HG03460 (cell line): ENCODE results near the gene SH3BP5.

Experiments used
- ATAC-seq: cut with Tn5 transposase; IDR thresholded peaks from one replicate; pipeline ENCODE4 v1.9.1; 2021; ENCODE audit not compliant: unreplicated experiment

The SH3BP5 gene

DNA sequence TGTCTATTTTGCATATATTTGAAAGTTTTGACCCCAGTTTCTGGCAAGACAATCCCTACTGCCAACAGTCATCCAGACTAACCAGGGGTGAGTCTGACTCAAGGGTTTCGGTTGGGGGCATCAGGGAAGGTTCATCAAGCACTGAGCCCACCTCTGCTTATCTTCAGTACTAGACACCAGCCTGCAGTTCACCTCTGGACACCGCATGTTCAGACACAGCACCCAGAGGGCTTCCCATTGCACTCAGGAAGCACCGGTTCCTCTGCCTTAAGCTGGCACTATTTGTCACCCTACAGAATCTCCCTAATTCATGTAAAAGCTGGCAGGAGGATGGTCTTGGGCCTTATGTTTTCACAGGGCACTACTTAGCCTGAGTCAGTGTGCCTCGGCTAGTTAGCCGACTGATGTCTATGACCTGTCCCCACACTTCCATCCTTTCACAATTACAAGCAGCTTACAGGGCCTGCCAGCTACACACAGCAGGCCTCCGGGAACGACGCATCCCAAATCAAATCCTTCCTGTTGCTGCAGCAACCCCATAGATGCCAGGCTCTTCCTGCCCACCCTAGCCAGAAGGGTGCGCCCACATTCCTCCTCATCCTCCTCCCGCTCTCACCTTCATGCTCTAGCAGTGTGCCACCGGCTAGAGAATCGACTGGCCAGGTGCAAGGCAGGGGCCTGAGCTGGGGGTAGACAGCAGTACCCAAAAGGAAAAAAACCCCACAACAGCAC lies 52.5 kb downstream of the SH3BP5 start:
- no peak for ATAC-seq

DNA sequence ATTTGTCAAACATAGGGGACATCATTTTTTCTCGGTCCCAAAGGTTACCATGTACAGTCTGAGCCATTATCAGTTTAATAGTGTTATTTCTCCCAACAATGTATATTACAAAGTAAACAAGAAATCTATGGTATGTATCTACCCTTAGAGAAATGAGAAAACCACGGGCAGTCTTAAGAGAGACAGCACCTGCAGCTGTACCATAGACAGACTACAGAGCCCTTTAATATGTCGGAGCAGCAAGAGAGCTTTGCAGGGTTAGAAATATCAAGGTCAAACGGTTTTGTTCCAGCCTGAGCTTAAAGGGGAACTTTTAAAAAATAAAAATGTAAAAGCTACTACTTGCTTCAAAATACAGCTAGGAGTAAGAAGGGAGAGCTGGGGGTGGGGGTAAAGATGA lies 53.2 kb downstream of the SH3BP5 start:
- no peak for ATAC-seq

GRCh38 chr3:15277861-15278500 lies 54.4 kb downstream of the SH3BP5 start:
- ATAC-seq: no peak

GRCh38 chr3:15276028-15276724 lies 56.2 kb downstream of the SH3BP5 start:
- ATAC-seq: no peak

GRCh38 chr3:15273227-15273626 lies 59.2 kb downstream of the SH3BP5 start:
- ATAC-seq: no peak

DNA sequence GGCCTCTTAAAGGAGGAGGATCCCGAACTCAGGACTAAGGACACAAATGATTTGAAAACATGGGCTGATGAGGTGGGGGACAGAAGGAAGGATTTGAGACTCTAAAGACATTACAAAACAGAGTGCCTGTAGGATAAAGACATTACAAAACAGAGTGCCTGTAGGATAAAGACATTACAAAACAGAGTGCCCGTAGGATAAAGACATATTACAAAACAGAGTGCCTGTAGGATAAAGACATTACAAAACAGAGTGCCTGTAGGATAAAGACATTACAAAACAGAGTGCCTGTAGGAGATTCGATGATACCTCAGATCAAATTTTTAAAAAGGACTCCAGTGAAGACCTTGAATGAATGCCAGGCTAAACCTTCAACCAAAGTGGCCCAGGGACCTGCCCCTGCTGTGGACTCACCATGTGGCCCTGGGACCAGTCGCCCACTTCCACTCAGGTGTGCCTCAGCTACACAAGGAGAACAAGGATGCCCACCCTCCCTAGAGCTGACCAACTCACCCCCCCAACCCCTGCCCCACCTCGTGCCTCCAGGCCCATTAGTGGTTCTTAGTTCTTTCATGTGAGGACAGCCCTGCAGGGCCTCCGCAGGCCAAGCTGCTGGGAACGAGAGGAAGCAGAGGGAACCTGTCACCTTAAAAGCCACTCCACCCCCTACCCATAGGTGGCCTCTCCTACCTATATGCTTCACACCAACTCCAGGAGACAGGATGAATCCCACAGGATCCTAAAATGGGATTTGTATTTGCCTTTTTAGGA lies 59.8 kb downstream of the SH3BP5 start:
- ATAC-seq: no peak

DNA sequence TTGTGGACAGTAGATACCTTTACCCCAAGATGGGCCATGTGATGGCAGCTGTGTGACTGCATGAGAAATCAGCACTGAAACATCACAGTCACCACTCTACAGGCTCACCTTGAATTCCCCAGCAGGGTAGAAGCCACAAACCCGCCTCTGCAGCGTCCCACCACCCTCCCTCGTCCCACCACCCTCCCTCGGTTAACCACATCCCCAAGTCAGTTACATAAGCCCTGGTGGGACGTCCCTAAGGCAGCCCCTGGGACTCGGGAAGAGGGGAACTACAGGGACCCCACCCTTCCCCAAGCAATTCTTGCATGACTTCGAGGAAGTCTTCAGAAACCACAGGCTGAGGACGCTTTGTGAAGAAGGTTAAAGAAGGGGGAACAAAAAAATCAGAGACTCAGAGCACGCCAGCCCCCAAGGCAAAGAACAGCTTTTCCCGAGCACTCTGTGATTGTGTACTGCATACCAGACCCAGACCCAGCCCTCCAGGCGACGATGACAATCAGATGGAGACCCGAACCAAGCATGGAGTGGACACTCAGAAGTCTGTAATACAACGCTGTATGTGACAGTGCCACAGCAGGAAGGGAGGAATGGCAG lies 60.5 kb downstream of the SH3BP5 start:
- ATAC-seq: peak; percentile 66

GRCh38 chr3:15271030-15271429 lies 61.4 kb downstream of the SH3BP5 start:
- ATAC-seq: no peak

- peak; percentile 52 for ATAC-seq
Measured at GRCh38 chr3:15269091-15269989, 63.0 kb downstream of the SH3BP5 start.

DNA sequence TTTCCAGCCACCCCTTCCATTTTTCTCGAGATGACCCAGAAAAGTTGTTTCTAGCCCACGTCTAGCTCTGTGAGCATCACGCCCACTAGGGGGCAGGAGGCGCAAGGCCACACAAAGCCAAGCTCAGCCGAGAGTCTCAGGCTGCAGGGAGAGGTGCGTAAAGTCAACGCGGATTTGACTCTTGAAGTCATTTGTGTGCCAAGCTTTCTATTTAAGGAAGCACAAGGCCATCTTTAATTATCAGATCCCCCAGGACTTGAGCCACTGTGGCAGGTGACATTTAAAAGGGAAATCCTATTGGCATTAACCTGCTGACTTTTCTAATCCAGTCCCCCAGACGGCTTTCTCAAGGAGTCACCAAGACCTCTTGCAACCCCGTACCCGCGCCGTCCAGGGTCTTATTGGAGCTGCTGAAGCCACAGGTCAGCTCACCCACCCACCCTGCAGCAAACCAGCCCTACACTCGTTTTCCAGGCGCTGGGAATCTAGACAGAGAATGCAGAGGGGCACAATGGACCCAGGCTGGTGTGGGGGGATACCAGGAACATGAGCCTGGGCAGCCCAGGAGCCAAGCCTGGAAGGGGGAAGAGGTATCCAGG lies 64.3 kb downstream of the SH3BP5 start:
- no peak for ATAC-seq

DNA sequence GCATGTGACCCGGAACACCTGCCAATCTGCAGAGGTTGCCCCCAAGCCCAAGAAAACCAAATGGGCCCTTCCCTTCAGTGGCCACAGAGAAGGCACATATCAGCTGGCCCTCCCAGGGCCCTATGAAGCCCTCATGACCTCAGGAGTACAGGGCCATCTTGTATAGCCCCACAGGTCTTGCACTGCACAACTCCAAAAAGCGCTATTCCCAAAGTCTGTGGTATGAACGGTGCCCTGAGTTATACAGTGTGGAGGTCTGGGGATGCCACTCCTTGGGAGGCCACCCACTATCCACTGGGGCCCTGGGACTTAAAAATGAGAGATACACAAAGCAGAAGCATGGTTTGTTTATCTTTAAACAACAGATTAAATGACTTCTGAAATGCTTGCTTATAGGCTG lies 64.9 kb downstream of the SH3BP5 start:
- ATAC-seq: no peak

DNA sequence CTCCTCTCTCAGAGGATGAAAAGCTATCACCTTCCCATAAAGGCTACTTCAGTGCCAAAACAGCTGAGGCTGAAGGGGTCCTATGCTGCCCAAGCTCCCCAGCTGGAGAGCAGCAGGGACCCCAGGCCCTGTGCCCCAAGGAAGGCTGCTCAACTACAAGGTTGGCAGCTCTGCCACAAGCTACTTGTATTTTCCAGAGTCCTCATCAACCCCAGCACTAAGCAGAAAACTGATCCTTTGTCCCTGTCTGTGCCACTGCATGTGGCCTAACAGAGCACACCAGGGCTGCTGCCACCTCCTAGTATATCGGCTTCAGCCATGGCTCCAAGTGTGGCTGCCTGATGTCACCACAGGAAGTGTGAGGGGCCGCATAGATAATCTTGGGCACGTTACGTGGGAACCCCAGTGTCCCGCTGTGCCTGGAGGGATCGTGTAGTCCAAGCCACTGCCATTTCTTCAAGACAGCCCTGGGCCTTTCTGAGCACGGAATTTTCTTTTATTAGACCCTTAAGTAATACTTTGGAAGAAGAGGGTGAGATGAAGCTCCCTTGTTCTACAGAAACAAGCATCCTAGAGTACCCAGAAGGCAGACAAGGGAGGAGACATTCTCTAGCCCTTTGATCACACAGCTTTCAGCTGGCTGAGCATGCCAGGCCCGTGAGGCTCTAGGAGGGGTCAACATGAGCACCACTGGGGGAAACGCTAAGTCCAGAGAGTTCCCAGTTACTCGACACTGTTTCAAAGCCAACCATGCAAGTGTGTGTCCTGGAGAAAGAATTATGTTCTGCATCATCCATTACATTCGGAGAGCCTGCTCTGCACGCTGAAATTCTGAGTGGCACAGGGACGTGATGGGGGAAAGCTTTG lies 65.6 kb downstream of the SH3BP5 start:
- no peak for ATAC-seq

GRCh38 chr3:15265655-15266509 lies 66.5 kb downstream of the SH3BP5 start:
- no peak for ATAC-seq

DNA sequence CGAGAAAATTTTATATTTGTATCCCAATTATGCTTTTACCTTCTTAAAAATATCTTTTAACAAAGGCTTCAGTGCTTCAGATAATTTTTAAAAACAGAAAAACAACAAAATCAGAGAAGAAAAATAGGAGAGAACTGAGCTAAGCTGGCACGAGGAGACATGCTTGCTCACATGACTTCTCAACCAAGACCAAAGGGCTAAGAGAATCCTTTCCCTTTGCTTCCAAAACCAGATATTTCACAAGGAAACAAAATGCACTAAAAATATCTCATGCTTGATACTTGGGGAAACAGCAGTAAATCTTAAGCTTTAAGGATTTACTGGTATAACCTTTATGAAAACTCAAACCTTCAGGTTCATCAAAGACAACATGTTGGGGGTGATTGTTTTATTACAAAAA lies 67.9 kb downstream of the SH3BP5 start:
- ATAC-seq: no peak

DNA sequence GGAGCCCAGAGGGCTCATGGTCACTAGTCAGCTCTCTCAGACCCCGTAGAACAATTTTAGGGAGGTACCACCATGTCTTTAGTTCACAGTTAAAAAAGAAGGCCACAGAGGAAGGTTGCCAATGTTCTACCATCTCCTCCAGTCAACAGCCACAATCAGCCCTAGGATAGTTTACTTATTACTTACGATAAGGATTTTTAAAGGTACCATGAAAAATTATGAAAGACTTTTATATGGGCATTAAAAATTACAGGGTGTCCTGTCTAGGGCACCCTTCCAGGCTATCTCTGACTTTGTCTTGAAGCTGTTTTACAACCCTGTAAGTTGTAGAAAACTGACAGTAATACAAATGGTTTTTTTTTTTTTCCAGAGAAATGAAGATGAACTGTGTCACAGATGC lies 68.5 kb downstream of the SH3BP5 start:
- ATAC-seq: no peak

DNA sequence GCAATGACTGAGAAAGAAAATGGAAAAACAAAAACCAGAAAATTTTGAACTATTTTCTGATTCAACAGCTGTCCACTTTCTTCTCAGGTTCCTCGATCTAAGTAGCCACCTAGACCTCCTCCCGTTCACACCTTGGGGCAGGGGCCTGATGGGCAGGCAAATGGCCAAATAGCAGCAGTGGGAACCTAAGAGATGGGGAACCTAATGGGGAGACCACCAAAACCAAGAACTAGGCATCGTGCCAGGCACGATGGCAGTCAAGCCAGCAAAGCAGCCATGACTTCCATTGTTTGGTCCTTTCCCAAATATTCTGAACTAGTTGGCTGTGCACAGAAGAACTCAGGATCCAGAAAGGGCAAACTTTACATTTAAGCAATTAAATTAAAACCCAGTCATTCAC lies 69.3 kb downstream of the SH3BP5 start:
- no peak for ATAC-seq

DNA sequence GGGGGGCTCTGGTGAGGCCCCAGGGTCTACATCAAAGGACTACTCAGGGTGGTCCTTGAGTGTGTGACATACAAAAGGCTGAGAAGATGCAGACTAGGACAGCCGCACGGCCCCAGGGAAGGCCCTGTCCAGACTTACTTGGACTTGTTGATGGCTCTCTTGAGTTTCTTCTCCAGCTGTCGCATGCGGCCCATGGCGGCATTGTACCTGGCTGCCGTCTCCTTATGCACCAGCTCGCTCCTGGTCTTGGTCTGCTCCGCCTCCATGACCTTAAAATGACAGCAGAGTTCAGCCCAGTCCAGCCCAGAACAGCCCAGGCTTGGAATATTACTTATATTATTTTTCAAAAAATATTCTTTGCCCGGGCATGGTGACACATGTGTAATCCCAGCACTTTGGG lies 70.4 kb downstream of the SH3BP5 start:
- no peak for ATAC-seq

- no peak for ATAC-seq
Measured at GRCh38 chr3:15261274-15261673, 71.1 kb downstream of the SH3BP5 start.
